H1 (cell line): ENCODE results near the gene INAVA. TPM values are rescaled to one million over a fixed set of nuclear protein-coding genes. Genes with fewer than 3 reads are reported as not detected.

Experiments
- CTCF ChIA-PET: fragments of 300-600 bp; sonication (Branson Sonifier 250); formaldehyde crosslinking; loops from one replicate; lab custom pipeline; 2021; ENCODE audit not compliant: partially characterized antibody; lab: Charles Lee
- POLR2A ChIA-PET: fragments of 300-600 bp; sonication (Branson Sonifier 250); formaldehyde crosslinking; loops from one replicate; lab custom pipeline; 2021; ENCODE audit warnings: inconsistent platforms; ENCODE audit not compliant: partially characterized antibody; lab: Charles Lee
- DNase-seq, 2 experiments: peaks; one replicate each; pipeline versions ENCODE4 v3.0.0 to v3.0.0-alpha.2; 2010 to 2022; ENCODE audit warnings: low spot score in 2 of 2, low read depth in 1 of 2, mixed read lengths in 1 of 2
- FAIRE-seq: peaks from 2 replicates; lab custom pipeline; 2011; peaks lifted over from hg19 to GRCh38; lab: Jason Lieb, UNC
- H2AFZ ChIP-seq: 2 replicates; pipeline ENCODE4 v1.8.1; 2012; ENCODE audit warnings: low read length, inconsistent platforms
- H2AK5ac ChIP-seq: 2 replicates; pipeline ENCODE4 v1.6.1; 2013; ENCODE audit warnings: low read depth, low read length
- H2BK120ac ChIP-seq: replicated peaks from 2 replicates; pipeline ENCODE3; 2013; ENCODE audit warnings: low read depth, low read length, inconsistent platforms
- H2BK12ac ChIP-seq: 2 replicates; pipeline ENCODE4 v1.6.1; 2013; ENCODE audit warnings: low read depth, low read length
- H2BK15ac ChIP-seq: 2 replicates; pipeline ENCODE4 v1.6.1; 2013; ENCODE audit warnings: low read length
- H2BK20ac ChIP-seq: 2 replicates; pipeline ENCODE4 v1.6.1; 2013; ENCODE audit warnings: low read length
- H2BK5ac ChIP-seq: 2 replicates; pipeline ENCODE4 v1.6.1; 2013; ENCODE audit warnings: low read depth, low read length
- H3K14ac ChIP-seq: 2 replicates; pipeline ENCODE4 v1.6.1; 2013; ENCODE audit warnings: inconsistent platforms; ENCODE audit not compliant: insufficient read length
- H3K18ac ChIP-seq: 2 replicates; pipeline ENCODE4 v1.6.1; 2013; ENCODE audit warnings: low read length; ENCODE audit errors: extremely low read depth
- H3K23ac ChIP-seq: 2 replicates; pipeline ENCODE4 v1.6.1; 2013; ENCODE audit warnings: inconsistent platforms; ENCODE audit not compliant: insufficient read length
- H3K23me2 ChIP-seq: 2 replicates; pipeline ENCODE4 v1.6.1; 2013; ENCODE audit warnings: low read depth, low read length
- H3K27ac ChIP-seq: 2 replicates; pipeline ENCODE4 v1.6.1; 2011; ENCODE audit warnings: low read depth, low read length, inconsistent platforms
- H3K27me3 ChIP-seq, 4 experiments: replicated peaks in 1 of 4; 1 replicate in 1 of 4; 2 replicates in 3 of 4; pipeline versions ENCODE4 v1.6.1 to v1.8.1; 2011 to 2013; ENCODE audit warnings: low read length in 3 of 4, mild to moderate bottlenecking in 3 of 4, inconsistent platforms in 2 of 4, mixed read lengths in 2 of 4, moderate library complexity in 1 of 4; ENCODE audit not compliant: control insufficient read depth in 3 of 4, insufficient read depth in 3 of 4; ENCODE audit errors: extremely low read depth in 1 of 4
- H3K36me3 ChIP-seq, 4 experiments: 2 replicates each; pipeline versions ENCODE4 v1.6.1 to v1.8.1; 2011 to 2013; ENCODE audit warnings: mild to moderate bottlenecking in 4 of 4, low read length in 3 of 4, moderate library complexity in 2 of 4, control low read depth in 1 of 4, inconsistent platforms in 1 of 4; ENCODE audit not compliant: insufficient read depth in 4 of 4, control insufficient read depth in 2 of 4
- H3K4ac ChIP-seq: replicated peaks from 2 replicates; pipeline ENCODE3; 2013; ENCODE audit warnings: low read length, low read depth, mixed read lengths, inconsistent platforms; ENCODE audit not compliant: insufficient read length
- H3K4me1 ChIP-seq, 4 experiments: replicated peaks in 1 of 4; 1 replicate in 1 of 4; 2 replicates in 3 of 4; pipeline versions ENCODE4 v1.6.1 to v1.8.1; 2011 to 2013; ENCODE audit warnings: low read length in 3 of 4, inconsistent platforms in 2 of 4, mixed read lengths in 1 of 4; ENCODE audit not compliant: insufficient read depth in 4 of 4, control insufficient read depth in 3 of 4
- H3K4me2 ChIP-seq, 2 experiments: 2 replicates each; pipeline versions ENCODE4 v1.6.1 to v1.8.1; 2011 to 2013; ENCODE audit warnings: low read depth in 2 of 2, low read length in 2 of 2, control low read depth in 1 of 2, inconsistent platforms in 1 of 2, mild to moderate bottlenecking in 1 of 2; ENCODE audit not compliant: insufficient read depth in 1 of 2
- H3K4me3 ChIP-seq, 4 experiments: fragments of 200-600, 300-600 bp in 1 of 4; sonication (generic), shearing (Covaris generic), sonication (Bioruptor Twin) in 1 of 4; 2 replicates each; pipeline versions ENCODE4 v1.5.1 to v1.8.1; 2011 to 2016; ENCODE audit warnings: low read length in 4 of 4, low read depth in 3 of 4, control low read depth in 2 of 4, inconsistent platforms in 2 of 4, mild to moderate bottlenecking in 2 of 4, mixed read lengths in 1 of 4, moderate library complexity in 1 of 4; ENCODE audit not compliant: insufficient read depth in 2 of 4; ENCODE audit errors: extremely low read depth in 1 of 4
- H3K56ac ChIP-seq: replicated peaks from 2 replicates; pipeline ENCODE3; 2013; ENCODE audit warnings: low read depth, mild to moderate bottlenecking, mixed read lengths, low read length, inconsistent platforms; ENCODE audit not compliant: insufficient read length
- H3K79me1 ChIP-seq: 2 replicates; pipeline ENCODE4 v1.6.1; 2013; ENCODE audit warnings: low read depth, low read length, control low read depth
- H3K79me2 ChIP-seq, 2 experiments: 2 replicates each; pipeline versions ENCODE4 v1.6.1 to v1.8.1; 2012 to 2013; ENCODE audit warnings: low read length in 2 of 2, mild to moderate bottlenecking in 2 of 2, inconsistent platforms in 1 of 2; ENCODE audit not compliant: insufficient read depth in 2 of 2, control insufficient read depth in 1 of 2
- H3K9ac ChIP-seq, 4 experiments: replicated peaks in 1 of 4; 1 replicate in 1 of 4; 2 replicates in 3 of 4; pipeline versions ENCODE4 v1.6.1 to v1.8.1; 2011 to 2013; ENCODE audit warnings: low read depth in 3 of 4, low read length in 3 of 4, control low read depth in 2 of 4, mild to moderate bottlenecking in 2 of 4, moderate library complexity in 2 of 4, inconsistent platforms in 1 of 4; ENCODE audit errors: extremely low read depth in 1 of 4
- H3K9me3 ChIP-seq, 2 experiments: 2 replicates each; pipeline versions ENCODE4 v1.6.1 to v1.8.1; 2012 to 2013; ENCODE audit warnings: mild to moderate bottlenecking in 2 of 2, moderate library complexity in 2 of 2, control low read depth in 1 of 2, inconsistent platforms in 1 of 2, low read depth in 1 of 2, low read length in 1 of 2, mixed read lengths in 1 of 2; ENCODE audit not compliant: insufficient read depth in 2 of 2
- H4K20me1 ChIP-seq, 2 experiments: replicated peaks in 1 of 2; 2 replicates each; pipeline versions ENCODE3 to v1.8.1; 2011 to 2013; ENCODE audit warnings: inconsistent platforms in 2 of 2, low read length in 2 of 2, mild to moderate bottlenecking in 1 of 2; ENCODE audit not compliant: insufficient read depth in 2 of 2, control insufficient read depth in 1 of 2
- H4K5ac ChIP-seq: 2 replicates; pipeline ENCODE4 v1.6.1; 2013; ENCODE audit warnings: low read length, low read depth, mixed read lengths, inconsistent platforms; ENCODE audit not compliant: insufficient read length
- H4K8ac ChIP-seq: 2 replicates; pipeline ENCODE4 v1.8.0; 2013; ENCODE audit warnings: mild to moderate bottlenecking, moderate library complexity, low read length, inconsistent platforms; ENCODE audit not compliant: insufficient read depth; ENCODE audit errors: extremely low read depth
- H4K91ac ChIP-seq: replicated peaks from 2 replicates; pipeline ENCODE3; 2013; ENCODE audit warnings: low read length, mixed read lengths, inconsistent platforms; ENCODE audit not compliant: insufficient read length
- GTF2F1 ChIP-seq: IDR thresholded peaks from 2 replicates; pipeline ENCODE4 v1.6.1; 2012; ENCODE audit warnings: low read depth, low read length, improper control_type of control experiment, borderline replicate concordance
- KDM1A ChIP-seq: fragments of 200-600, 300-600 bp; sonication (generic); IDR thresholded peaks from 2 replicates; pipeline ENCODE4 v1.7.1; 2016; ENCODE audit warnings: mild to moderate bottlenecking, low read length, borderline replicate concordance
- KDM5A ChIP-seq: fragments of 200-600 bp; IDR thresholded peaks from 2 replicates; pipeline ENCODE4 v1.7.1; 2012; ENCODE audit warnings: mild to moderate bottlenecking, low read length, inconsistent platforms, mixed read lengths
- TAF1 ChIP-seq: IDR thresholded peaks from 2 replicates; pipeline ENCODE4 v1.6.1; 2011; ENCODE audit warnings: mild to moderate bottlenecking, low read depth, low read length
- TAF7 ChIP-seq: optimal IDR thresholded peaks from 2 replicates; pipeline ENCODE3; 2011; ENCODE audit warnings: low read depth, mild to moderate bottlenecking, inconsistent platforms, low read length, moderate library complexity, borderline replicate concordance
- TEAD4 ChIP-seq: IDR thresholded peaks from 2 replicates; pipeline ENCODE4 v1.6.1; 2012; ENCODE audit warnings: low read depth, low read length, inconsistent platforms, mixed read lengths
- ZNF274 ChIP-seq: IDR thresholded peaks from 2 replicates; pipeline ENCODE4 v1.7.0; 2012; ENCODE audit warnings: low read length, borderline replicate concordance; ENCODE audit errors: extremely low read depth
- WGBS, 2 experiments: shearing (Covaris generic) in 1 of 2; methylation state at CpG; one replicate each; pipeline versions ENCODE4 v1.1.6 to v1.1.7; 2013 to 2015; ENCODE audit warnings: low lambda C conversion rate in 2 of 2, mixed read lengths in 2 of 2, inconsistent platforms in 1 of 2, low coverage in 1 of 2, missing lambda C conversion rate in 1 of 2; ENCODE audit not compliant: insufficient replicate concordance in 2 of 2, insufficient coverage in 1 of 2, insufficient read length in 1 of 2; ENCODE audit errors: extremely low coverage in 1 of 2, missing lambda C conversion rate in 1 of 2; 5-methylcytosine and 5-hydroxymethylcytosine counted together
- polyA plus RNA-seq, 7 experiments: library from polyadenylated mRNA; depleted of rRNA in 3 of 7; stranded (reverse) in 5 of 7; unstranded in 2 of 7; fragments of >200 nt in 5 of 7; fragments of 200-250 nt in 2 of 7; gene quantifications; 1 replicate in 5 of 7; 2 replicates in 1 of 7; 4 replicates in 1 of 7; pipeline versions ENCODE4 v1.2.1 to v1.2.3, GENCODE V29; 2011 to 2013; ENCODE audit warnings: missing spikeins in 2 of 7, mixed read lengths in 2 of 7
- total RNA-seq: library from RNA; stranded (reverse); fragmentation: NEBNext Ultra II Directional; extraction: Animal tissue kit (Norgen Biotek cat#: 25700); gene quantifications from 2 replicates; pipeline ENCODE4 v1.2.1, GENCODE V29; 2021

The INAVA gene
- total and polyA plus RNA-seq, 2 of the 8 experiments (the other 6 are each of a cell fraction or from before 2014, with no cell fraction given), result 46.8 to 49.3 TPM

- Histone ChIP-seq H3K4me2 (no peak overlapping the region), H4K5ac (no peak overlapping the region), H3K4ac (no peak overlapping the region), H3K23ac (no peak overlapping the region), H3K79me2 (no peaks in the 10 kb centered on the region), H3K56ac (no peak overlapping the region), H3K4me1 (no peaks in the 10 kb centered on the region), H4K91ac (no peak overlapping the region), H3K9ac (no peak overlapping the region), H3K18ac (no peak overlapping the region), H3K27ac (no peak overlapping the region), H4K20me1 (no peaks in the 10 kb centered on the region), H2BK120ac (no peak overlapping the region), H2BK15ac (no peak overlapping the region), H3K27me3 (no peaks in the 10 kb centered on the region), H3K79me1 (no peaks in the 10 kb centered on the region), H2AFZ (no peak overlapping the region), H3K4me3 (no peak overlapping the region), H3K23me2 (no peaks in the 10 kb centered on the region), H2AK5ac (no peak overlapping the region), H4K8ac (no peak overlapping the region), H3K36me3 (no peaks in the 10 kb centered on the region), H3K14ac (no peak overlapping the region), H2BK5ac (no peak overlapping the region), H2BK20ac (no peak overlapping the region), H3K9me3 (peaks cover 4 to 6% of the 10 kb centered on the region in 2 experiments; a peak in 2 of 4 replicates), H2BK12ac (no peak overlapping the region)
- TF ChIP-seq KDM5A (no peak), KDM1A (no peak), TAF7 (no peak), ZNF274 (no peak), GTF2F1 (no peak), TEAD4 (no peak), TAF1 (no peak)
- FAIRE-seq, result no peak
- no peak for DNase-seq
- 95% methylated on average over 3 of the region's 3 CpGs; no CpG with 5 or more reads in 1 of the 2 experiments for WGBS, 2 experiments
- ChIA-PET CTCF (interaction anchor here (0.6 to 1.0 kb wide), 3 partner anchors 15 to 87 kb away, joined by 3 to 4 read pairs (median 3); no protein-coding TSS in a partner anchor), POLR2A (no interaction called here)
These were observed 52.4 kb downstream of the INAVA start for GRCh38 chr1:200947059-200947566.
